ENCODE measurements around the gene KRTAP19-8. TPM values are rescaled to one million over a fixed set of nuclear protein-coding genes. Genes with fewer than 3 reads are reported as not detected.

The KRTAP19-8 gene
- total and polyA plus RNA-seq, 2 donors from 2014 or later = not detected

DNA sequence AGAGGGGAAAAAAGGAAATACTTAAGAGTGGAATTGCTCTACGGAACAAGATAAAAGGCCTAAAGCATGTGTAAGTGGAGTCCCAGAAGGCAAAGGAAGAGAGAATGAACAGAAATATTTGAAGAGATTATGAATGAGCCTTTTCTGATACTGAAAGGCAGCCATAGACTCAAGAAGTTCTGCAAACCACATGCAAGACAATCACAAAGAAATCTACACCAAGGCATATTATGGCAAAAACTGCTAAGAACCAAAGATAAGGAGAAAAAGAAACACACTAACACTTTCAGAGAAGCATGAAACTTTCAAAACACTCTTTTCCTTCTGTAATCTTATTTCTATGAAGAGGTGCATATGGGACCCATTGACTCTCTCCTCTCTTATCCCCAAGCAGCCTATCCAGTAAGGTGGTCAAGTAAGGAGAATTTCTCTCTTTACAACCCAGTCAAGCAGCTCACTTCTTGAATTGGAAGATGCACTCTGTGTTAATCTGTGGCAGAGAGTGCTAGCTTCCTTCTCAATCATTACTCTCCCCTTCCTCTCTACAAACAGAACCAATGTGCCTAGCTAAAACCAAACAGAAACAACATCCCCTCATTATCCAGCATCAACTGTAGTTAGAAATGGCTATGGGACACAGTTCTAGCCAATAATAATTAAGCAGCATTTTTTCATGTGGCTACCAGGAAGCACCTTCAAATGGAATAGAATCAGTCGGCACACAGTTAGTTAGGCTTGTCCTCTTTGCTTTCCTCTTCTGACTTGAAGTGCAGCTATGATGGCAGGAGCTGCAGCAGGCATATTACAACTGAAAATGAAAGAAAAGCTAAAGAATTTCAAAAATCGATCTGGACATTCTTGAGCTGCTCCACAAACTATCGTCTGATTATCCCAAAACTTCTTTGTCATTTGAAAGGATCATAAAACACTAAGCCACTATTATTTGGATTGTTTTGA is 25.9 kb downstream of the KRTAP19-8 start:
- no peak overlapping the region for H3K9ac ChIP-seq (ENCODE audit: low read length in 3 of 3)
- DNase-seq = no peak
- no peak overlapping the region for H3K27ac ChIP-seq (ENCODE audit: low read depth in 2 of 2, low read length in 2 of 2)
- H3K27me3 ChIP-seq (ENCODE audit: control insufficient read depth, insufficient read depth, low read length) = no peaks in the 10 kb centered on the region
- no peaks in the 10 kb centered on the region for H3K4me1 ChIP-seq (ENCODE audit: control insufficient read depth in 2 of 3, insufficient read depth in 2 of 3, low read depth in 1 of 3, low read length in 3 of 3)
- no peaks in the 10 kb centered on the region for H3K9me3 ChIP-seq (ENCODE audit: control insufficient read depth in 2 of 3, insufficient read depth in 1 of 3, low read length in 3 of 3)
- no peak for FAIRE-seq
- TF ChIP-seq, protein P1, sequence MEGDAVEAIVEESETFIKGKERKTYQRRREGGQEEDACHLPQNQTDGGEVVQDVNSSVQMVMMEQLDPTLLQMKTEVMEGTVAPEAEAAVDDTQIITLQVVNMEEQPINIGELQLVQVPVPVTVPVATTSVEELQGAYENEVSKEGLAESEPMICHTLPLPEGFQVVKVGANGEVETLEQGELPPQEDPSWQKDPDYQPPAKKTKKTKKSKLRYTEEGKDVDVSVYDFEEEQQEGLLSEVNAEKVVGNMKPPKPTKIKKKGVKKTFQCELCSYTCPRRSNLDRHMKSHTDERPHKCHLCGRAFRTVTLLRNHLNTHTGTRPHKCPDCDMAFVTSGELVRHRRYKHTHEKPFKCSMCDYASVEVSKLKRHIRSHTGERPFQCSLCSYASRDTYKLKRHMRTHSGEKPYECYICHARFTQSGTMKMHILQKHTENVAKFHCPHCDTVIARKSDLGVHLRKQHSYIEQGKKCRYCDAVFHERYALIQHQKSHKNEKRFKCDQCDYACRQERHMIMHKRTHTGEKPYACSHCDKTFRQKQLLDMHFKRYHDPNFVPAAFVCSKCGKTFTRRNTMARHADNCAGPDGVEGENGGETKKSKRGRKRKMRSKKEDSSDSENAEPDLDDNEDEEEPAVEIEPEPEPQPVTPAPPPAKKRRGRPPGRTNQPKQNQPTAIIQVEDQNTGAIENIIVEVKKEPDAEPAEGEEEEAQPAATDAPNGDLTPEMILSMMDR (IDR thresholded peaks at IDR 0.05; ENCODE audit: borderline replicate concordance, extremely low read depth, insufficient read depth) = no peak
- H3K36me3 ChIP-seq (ENCODE audit: control insufficient read depth in 2 of 3, insufficient read depth in 3 of 3, low read length in 3 of 3) = no peaks in the 10 kb centered on the region
- no peak overlapping the region for H3K4me3 ChIP-seq (ENCODE audit: low read length in 3 of 3)
- intact Hi-C loops (cut with DNase I) = no loop called here

DNA sequence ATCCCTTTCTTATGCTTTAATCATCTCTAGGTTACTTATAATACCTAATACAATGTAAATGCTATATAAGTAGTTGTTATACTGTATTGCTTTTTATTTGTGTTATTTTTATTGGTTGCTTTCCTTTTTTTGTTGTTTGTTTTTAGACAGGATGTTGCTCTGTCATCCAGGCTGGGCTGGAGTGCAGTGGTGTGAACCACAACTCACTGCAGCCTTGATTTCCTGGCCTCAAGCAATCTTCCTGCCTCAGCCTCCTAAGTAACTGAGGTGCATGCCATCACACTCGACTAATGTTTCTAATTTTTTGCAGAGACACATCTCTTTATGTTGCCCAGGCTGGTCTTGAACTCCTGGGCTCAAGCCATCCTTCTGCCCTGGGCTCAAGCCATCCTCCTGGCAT is 26.9 kb downstream of the KRTAP19-8 start:
- TF ChIP-seq, protein P1 (IDR thresholded peaks at IDR 0.05; ENCODE audit: borderline replicate concordance, extremely low read depth, insufficient read depth) = no peak
- no peak overlapping the region for H3K4me3 ChIP-seq (ENCODE audit: low read length in 3 of 3)
- H3K27me3 ChIP-seq (ENCODE audit: control insufficient read depth, insufficient read depth, low read length) = no peaks in the 10 kb centered on the region
- H3K9me3 ChIP-seq (ENCODE audit: control insufficient read depth in 2 of 3, insufficient read depth in 1 of 3, low read length in 3 of 3) = no peaks in the 10 kb centered on the region
- intact Hi-C loops (cut with DNase I) = no loop called here
- no peak overlapping the region for H3K27ac ChIP-seq (ENCODE audit: low read depth in 2 of 2, low read length in 2 of 2)
- H3K4me1 ChIP-seq (ENCODE audit: control insufficient read depth in 2 of 3, insufficient read depth in 2 of 3, low read depth in 1 of 3, low read length in 3 of 3) = no peaks in the 10 kb centered on the region
- H3K9ac ChIP-seq (ENCODE audit: low read length in 3 of 3) = no peak overlapping the region
- FAIRE-seq = no peak
- H3K36me3 ChIP-seq (ENCODE audit: control insufficient read depth in 2 of 3, insufficient read depth in 3 of 3, low read length in 3 of 3) = no peaks in the 10 kb centered on the region
- no peak for DNase-seq

DNA sequence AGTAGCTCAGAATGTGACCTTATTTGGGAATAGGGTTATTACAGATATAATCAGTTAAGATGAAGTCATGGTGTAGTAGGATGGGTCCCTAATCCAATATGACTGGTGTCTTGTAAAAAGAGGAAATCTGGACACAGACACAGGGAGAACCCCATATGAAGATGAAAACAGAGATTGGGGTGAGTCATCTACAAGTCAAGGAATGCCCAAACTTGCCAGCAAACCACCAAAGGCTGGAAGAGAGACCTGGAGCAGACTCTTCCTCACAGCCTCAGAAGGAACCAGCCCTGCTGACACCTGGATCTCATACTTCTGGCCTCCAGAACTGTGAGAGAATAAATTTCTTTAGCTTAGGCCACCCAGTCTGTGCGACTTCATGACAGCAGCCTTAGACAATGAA is 29.9 kb downstream of the KRTAP19-8 start:
- Histone ChIP-seq H3K9me3 (ENCODE audit: control insufficient read depth in 2 of 3, insufficient read depth in 1 of 3, low read length in 3 of 3) (no peaks in the 10 kb centered on the region), H3K36me3 (ENCODE audit: control insufficient read depth in 2 of 3, insufficient read depth in 3 of 3, low read length in 3 of 3) (no peaks in the 10 kb centered on the region), H3K9ac (ENCODE audit: low read length in 3 of 3) (no peak overlapping the region), H3K4me1 (ENCODE audit: control insufficient read depth in 2 of 3, insufficient read depth in 2 of 3, low read depth in 1 of 3, low read length in 3 of 3) (no peaks in the 10 kb centered on the region), H3K27ac (ENCODE audit: low read depth in 2 of 2, low read length in 2 of 2) (no peak overlapping the region), H3K4me3 (ENCODE audit: low read length in 3 of 3) (no peak overlapping the region), H3K27me3 (ENCODE audit: control insufficient read depth, insufficient read depth, low read length) (no peaks in the 10 kb centered on the region)
- FAIRE-seq (no peak), DNase-seq (no peak)
- intact Hi-C loops (cut with DNase I) = no loop called here
- TF ChIP-seq, protein P1 (IDR thresholded peaks at IDR 0.05; ENCODE audit: borderline replicate concordance, extremely low read depth, insufficient read depth) = no peak

Data from kidney (tissue), 14 donors.